ENCODE measurements around the gene COL9A2.
A peak's percentile ranks its signal among the peaks of the same experiment; 100 is the strongest.

Gene COL9A2

DNA sequence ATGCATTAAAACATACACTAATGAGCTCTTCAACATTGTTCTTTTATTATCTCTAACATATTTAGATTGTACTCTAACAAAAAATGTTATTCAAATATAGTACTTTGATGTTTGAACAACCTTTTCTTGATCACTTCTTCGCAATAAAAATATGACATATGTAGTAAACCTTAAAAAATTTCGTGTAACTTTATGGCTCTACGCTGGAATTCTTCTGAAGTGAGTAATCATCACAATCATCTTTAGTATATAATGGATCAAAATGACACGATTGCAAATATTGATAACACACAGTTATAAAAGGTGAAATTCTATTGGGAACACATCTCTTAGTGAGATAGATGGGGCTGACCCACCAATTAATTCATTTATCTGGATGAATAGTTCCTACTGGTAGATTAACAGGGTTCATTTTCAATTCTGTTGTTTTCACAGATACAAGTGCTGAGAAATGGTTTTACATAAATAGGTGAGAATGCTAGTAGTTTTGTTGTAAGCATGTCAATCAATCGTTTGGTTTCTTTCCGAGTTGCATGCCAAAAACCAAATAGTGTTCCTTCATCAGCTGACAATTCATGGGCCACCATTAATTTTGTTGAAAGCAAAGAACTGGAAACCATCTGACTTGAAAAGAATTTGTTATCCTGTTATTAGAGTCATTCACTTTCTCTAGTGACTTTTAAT lies 60.5 kb downstream of the COL9A2 start:
- peak overlapping the region; percentile 94 for H3K4me3 ChIP-seq (ENCODE audit: low read length)
- no peak for DNase-seq (ENCODE audit: low read depth)
- TF ChIP-seq, protein P1, sequence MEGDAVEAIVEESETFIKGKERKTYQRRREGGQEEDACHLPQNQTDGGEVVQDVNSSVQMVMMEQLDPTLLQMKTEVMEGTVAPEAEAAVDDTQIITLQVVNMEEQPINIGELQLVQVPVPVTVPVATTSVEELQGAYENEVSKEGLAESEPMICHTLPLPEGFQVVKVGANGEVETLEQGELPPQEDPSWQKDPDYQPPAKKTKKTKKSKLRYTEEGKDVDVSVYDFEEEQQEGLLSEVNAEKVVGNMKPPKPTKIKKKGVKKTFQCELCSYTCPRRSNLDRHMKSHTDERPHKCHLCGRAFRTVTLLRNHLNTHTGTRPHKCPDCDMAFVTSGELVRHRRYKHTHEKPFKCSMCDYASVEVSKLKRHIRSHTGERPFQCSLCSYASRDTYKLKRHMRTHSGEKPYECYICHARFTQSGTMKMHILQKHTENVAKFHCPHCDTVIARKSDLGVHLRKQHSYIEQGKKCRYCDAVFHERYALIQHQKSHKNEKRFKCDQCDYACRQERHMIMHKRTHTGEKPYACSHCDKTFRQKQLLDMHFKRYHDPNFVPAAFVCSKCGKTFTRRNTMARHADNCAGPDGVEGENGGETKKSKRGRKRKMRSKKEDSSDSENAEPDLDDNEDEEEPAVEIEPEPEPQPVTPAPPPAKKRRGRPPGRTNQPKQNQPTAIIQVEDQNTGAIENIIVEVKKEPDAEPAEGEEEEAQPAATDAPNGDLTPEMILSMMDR (IDR thresholded peaks at IDR 0.05; ENCODE audit: insufficient read depth, low read depth, low read length, missing control alignments) = no peak

DNA sequence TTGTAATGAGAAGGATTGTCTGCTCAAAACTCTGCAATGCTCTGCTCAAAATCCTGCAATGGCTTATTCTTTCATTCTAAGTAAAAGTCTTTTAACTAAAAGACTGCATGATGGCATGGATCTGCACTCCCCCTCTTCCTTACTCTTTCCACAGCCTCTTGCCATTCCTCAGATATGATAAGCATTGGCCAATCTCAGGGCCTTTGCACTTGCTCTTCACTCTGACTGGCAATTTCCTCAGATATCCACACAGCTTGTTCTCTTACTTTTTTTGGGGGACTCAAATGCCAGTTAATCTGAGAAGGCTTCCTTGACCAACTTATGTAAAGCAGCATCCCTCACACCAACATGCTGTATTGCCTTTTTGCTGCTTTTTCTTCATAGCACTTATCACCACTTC lies 61.9 kb downstream of the COL9A2 start:
- TF ChIP-seq, protein P1 (IDR thresholded peaks at IDR 0.05; ENCODE audit: insufficient read depth, low read depth, low read length, missing control alignments) = no peak
- DNase-seq (ENCODE audit: low read depth) = no peak
- no peak overlapping the region for H3K4me3 ChIP-seq (ENCODE audit: low read length)

DNA sequence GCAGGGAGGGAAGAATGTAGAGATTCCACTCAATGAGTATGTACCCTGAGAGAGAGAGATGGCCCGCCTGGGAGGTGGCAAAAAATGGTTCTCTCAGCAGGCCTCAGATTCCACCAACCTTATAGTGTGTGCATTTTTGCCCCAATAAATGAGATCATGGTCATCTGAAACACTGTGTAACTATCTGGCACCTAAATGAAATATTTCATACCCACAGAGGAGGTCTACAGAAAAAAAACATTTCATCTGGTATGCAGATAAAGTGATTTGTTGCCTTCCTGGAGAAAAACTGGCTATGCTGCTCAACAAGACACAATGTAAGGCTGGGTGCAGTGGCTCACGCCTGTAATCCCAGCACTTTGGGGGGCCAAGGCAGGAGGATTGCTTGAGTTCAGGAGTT lies 64.5 kb downstream of the COL9A2 start:
- no peak for DNase-seq (ENCODE audit: low read depth)
- TF ChIP-seq, protein P1 (IDR thresholded peaks at IDR 0.05; ENCODE audit: insufficient read depth, low read depth, low read length, missing control alignments) = no peak
- H3K4me3 ChIP-seq (ENCODE audit: low read length) = no peak overlapping the region

DNA sequence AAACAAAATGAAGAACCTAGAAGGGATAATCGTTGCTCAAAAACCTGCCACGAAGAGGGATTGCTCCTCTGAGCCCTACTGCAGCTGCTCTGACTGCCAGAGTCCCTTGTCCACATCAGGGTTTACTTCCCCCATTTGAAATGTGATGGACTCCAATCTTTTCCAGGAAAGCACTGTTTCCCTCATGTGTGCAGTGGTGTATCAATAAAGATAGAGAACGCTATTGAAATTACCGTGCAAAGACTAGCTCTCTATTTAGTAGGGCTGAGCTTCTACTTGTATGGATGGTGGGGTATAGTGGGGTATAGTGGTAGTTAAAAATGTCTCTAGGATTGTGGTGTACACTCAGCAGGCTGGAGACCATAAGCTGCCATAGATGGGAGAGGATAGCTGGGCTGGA lies 65.6 kb downstream of the COL9A2 start:
- TF ChIP-seq, protein P1 (IDR thresholded peaks at IDR 0.05; ENCODE audit: insufficient read depth, low read depth, low read length, missing control alignments) = no peak
- DNase-seq (ENCODE audit: low read depth) = no peak

More for the DNA sequence above, 65.6 kb downstream of the COL9A2 start:
- H3K4me3 ChIP-seq (ENCODE audit: low read length) = no peak overlapping the region
